GM18505 (cell line): ENCODE data around the gene CDKAL1.
"Not testable (repeated sequence)": the region's sequence is repeated elsewhere in the genome, so short reads cannot be mapped to it uniquely, and the experiment has no call there.

ENCODE experiments used
- ATAC-seq: cut with Tn5 transposase; IDR thresholded peaks from one replicate; pipeline ENCODE4 v1.9.1; 2021; ENCODE audit not compliant: unreplicated experiment
- POLR2A ChIP-seq: IDR thresholded peaks from 4 replicates; pipeline ENCODE4 v1.6.1; 2011; ENCODE audit warnings: borderline replicate concordance; ENCODE audit not compliant: insufficient read depth, insufficient read length; ENCODE audit errors: extremely low read depth

Gene CDKAL1

GRCh38 chr6:21037453-21037852 lies 503.2 kb downstream of the CDKAL1 start:
- ATAC-seq: peak; percentile 90
- TF ChIP-seq POLR2A: no peak

- ATAC-seq: no peak
- TF ChIP-seq POLR2A: no peak
These were observed 505.7 kb downstream of the CDKAL1 start for GRCh38 chr6:21039926-21040325.

- TF ChIP-seq POLR2A: no peak
- no peak for ATAC-seq
These were observed 511.0 kb downstream of the CDKAL1 start for GRCh38 chr6:21045135-21045700.

- TF ChIP-seq POLR2A: no peak
- no peak for ATAC-seq
These were observed 512.0 kb downstream of the CDKAL1 start for GRCh38 chr6:21046276-21046675.

- ATAC-seq: no peak
- TF ChIP-seq POLR2A: no peak
These were observed 513.8 kb downstream of the CDKAL1 start for GRCh38 chr6:21048047-21048446.

GRCh38 chr6:21049148-21049547 lies 514.9 kb downstream of the CDKAL1 start:
- no peak for ATAC-seq

GRCh38 chr6:21049572-21049971 lies 515.3 kb downstream of the CDKAL1 start:
- ATAC-seq: no peak
- TF ChIP-seq POLR2A: no peak

More at GRCh38 chr6:21049148-21049547, 514.9 kb downstream of the CDKAL1 start:
- TF ChIP-seq POLR2A: no peak

GRCh38 chr6:21050935-21051334 lies 516.7 kb downstream of the CDKAL1 start:
- no peak for ATAC-seq
- TF ChIP-seq POLR2A: no peak

- TF ChIP-seq POLR2A: no peak
- no peak for ATAC-seq
These were observed 517.5 kb downstream of the CDKAL1 start for GRCh38 chr6:21051777-21052176.

- no peak for ATAC-seq
- TF ChIP-seq POLR2A: no peak
These were observed 519.4 kb downstream of the CDKAL1 start for GRCh38 chr6:21053612-21054011.

- ATAC-seq: not testable (repeated sequence)
These were observed 521.2 kb downstream of the CDKAL1 start for GRCh38 chr6:21055480-21055879.

GRCh38 chr6:21061892-21062291 lies 527.6 kb downstream of the CDKAL1 start:
- ATAC-seq: no peak
- TF ChIP-seq POLR2A: no peak

- no peak for ATAC-seq
These were observed 530.6 kb downstream of the CDKAL1 start for GRCh38 chr6:21064756-21065340.

GRCh38 chr6:21067521-21067920 lies 533.3 kb downstream of the CDKAL1 start:
- TF ChIP-seq POLR2A: no peak
- no peak for ATAC-seq

More at GRCh38 chr6:21064756-21065340, 530.6 kb downstream of the CDKAL1 start:
- TF ChIP-seq POLR2A: no peak

GRCh38 chr6:21070620-21071019 lies 536.4 kb downstream of the CDKAL1 start:
- ATAC-seq: no peak
- no peak for TF ChIP-seq POLR2A

GRCh38 chr6:21071780-21072468 lies 537.7 kb downstream of the CDKAL1 start:
- no peak for TF ChIP-seq POLR2A
- no peak for ATAC-seq
